IMR-90 (cell line): ENCODE measurements around the gene WNT2B. TPM values are rescaled to one million over a fixed set of nuclear protein-coding genes. Genes with fewer than 3 reads are reported as not detected.

Source experiments
- ATAC-seq: fragments of 200-7000 bp; cut with Tn5 transposase; 2 replicates; pipeline ENCODE4 v1.9.1; 2020; ENCODE audit warnings: low read depth, mild to moderate bottlenecking, moderate library complexity
- BruUV-seq: library from RNA; stranded (reverse); fragments of 400-500 nt; replicated peaks from 2 replicates; lab custom pipeline; 2021; lab: Mats Ljungman, UMichigan
- CTCF ChIA-PET: fragments of 300-600 bp; formaldehyde crosslinking; extraction: SDS; loops from one replicate; lab custom pipeline; 2021; ENCODE audit warnings: antibody characterized with exemption; lab: Yijun Ruan, JAX
- POLR2A ChIA-PET: fragments of 300-600 bp; sonication (Branson Sonifier 250); formaldehyde crosslinking; loops from one replicate; lab custom pipeline; 2022; ENCODE audit warnings: antibody characterized with exemption; ENCODE audit not compliant: unreplicated experiment; lab: Charles Lee
- DNase-seq: peaks from one replicate; pipeline ENCODE4 v3.0.0; 2013
- H2AFZ ChIP-seq: replicated peaks from 2 replicates; pipeline ENCODE3; 2013; ENCODE audit warnings: low read length, mild to moderate bottlenecking; ENCODE audit not compliant: poor library complexity
- H2AK5ac ChIP-seq: 2 replicates; pipeline ENCODE4 v1.6.1; 2013; ENCODE audit warnings: low read depth, low read length, inconsistent platforms
- H2AK9ac ChIP-seq: replicated peaks from 2 replicates; pipeline ENCODE3; 2013; ENCODE audit warnings: mild to moderate bottlenecking, low read depth, low read length, moderate library complexity; ENCODE audit not compliant: poor library complexity
- H2BK120ac ChIP-seq: 2 replicates; pipeline ENCODE4 v1.6.1; 2013; ENCODE audit warnings: low read depth, low read length, inconsistent platforms
- H2BK15ac ChIP-seq: 3 replicates; pipeline ENCODE4 v1.6.1; 2013; ENCODE audit warnings: low read depth, low read length, inconsistent platforms
- H2BK20ac ChIP-seq: 2 replicates; pipeline ENCODE4 v1.6.1; 2013; ENCODE audit warnings: low read depth, mild to moderate bottlenecking, inconsistent platforms, low read length, moderate library complexity
- H2BK5ac ChIP-seq: 2 replicates; pipeline ENCODE4 v1.6.1; 2013; ENCODE audit warnings: mild to moderate bottlenecking, low read depth, low read length, inconsistent platforms; ENCODE audit not compliant: poor library complexity, severe bottlenecking
- H3K14ac ChIP-seq: replicated peaks from 2 replicates; pipeline ENCODE4 v1.6.1; 2013; ENCODE audit warnings: low read depth, low read length, inconsistent platforms
- H3K18ac ChIP-seq: 2 replicates; pipeline ENCODE4 v1.6.1; 2013; ENCODE audit warnings: low read depth, low read length, control low read depth
- H3K23ac ChIP-seq: 2 replicates; pipeline ENCODE4 v1.6.1; 2013; ENCODE audit warnings: low read depth, low read length, inconsistent platforms
- H3K27ac ChIP-seq: 2 replicates; pipeline ENCODE4 v1.5.1; 2013; ENCODE audit warnings: mild to moderate bottlenecking, control low read depth, low read length; ENCODE audit not compliant: insufficient read depth
- H3K27me3 ChIP-seq: 2 replicates; pipeline ENCODE4 v1.6.1; 2013; ENCODE audit warnings: low read length; ENCODE audit not compliant: control insufficient read depth, insufficient read depth
- H3K36me3 ChIP-seq: 2 replicates; pipeline ENCODE4 v1.6.1; 2013; ENCODE audit warnings: low read length, mixed read lengths; ENCODE audit not compliant: control insufficient read depth, insufficient read depth
- H3K4ac ChIP-seq: 2 replicates; pipeline ENCODE4 v1.6.1; 2013; ENCODE audit warnings: low read depth, low read length, inconsistent platforms
- H3K4me1 ChIP-seq: 2 replicates; pipeline ENCODE4 v1.6.1; 2013; ENCODE audit warnings: low read length, mixed read lengths; ENCODE audit not compliant: control insufficient read depth, insufficient read depth
- H3K4me2 ChIP-seq: 2 replicates; pipeline ENCODE4 v1.6.1; 2013; ENCODE audit warnings: low read depth, mild to moderate bottlenecking, control low read depth, low read length, moderate library complexity
- H3K4me3 ChIP-seq: 2 replicates; pipeline ENCODE4 v1.5.1; 2013; ENCODE audit warnings: low read depth, mild to moderate bottlenecking, control low read depth, low read length, moderate library complexity; ENCODE audit not compliant: insufficient read depth
- H3K56ac ChIP-seq: 2 replicates; pipeline ENCODE4 v1.6.1; 2013; ENCODE audit warnings: low read length, inconsistent platforms; ENCODE audit not compliant: insufficient read depth; ENCODE audit errors: extremely low read depth
- H3K79me1 ChIP-seq, 2 experiments: 2 replicates each; pipeline ENCODE4 v1.6.1; 2013; ENCODE audit warnings: low read length in 2 of 2, inconsistent platforms in 1 of 2, low read depth in 1 of 2
- H3K9ac ChIP-seq: 2 replicates; pipeline ENCODE4 v1.6.1; 2013; ENCODE audit warnings: low read depth, low read length, control low read depth
- H3K9me1 ChIP-seq: 2 replicates; pipeline ENCODE4 v1.6.1; 2013; ENCODE audit warnings: low read length, inconsistent platforms; ENCODE audit not compliant: insufficient read depth
- H3K9me3 ChIP-seq: 2 replicates; pipeline ENCODE4 v1.6.1; 2013; ENCODE audit warnings: low read length; ENCODE audit not compliant: control insufficient read depth, insufficient read depth
- H4K20me1 ChIP-seq: 2 replicates; pipeline ENCODE4 v1.6.1; 2013; ENCODE audit warnings: low read length, inconsistent platforms; ENCODE audit not compliant: insufficient read depth
- H4K5ac ChIP-seq: 2 replicates; pipeline ENCODE4 v1.6.1; 2013; ENCODE audit warnings: mild to moderate bottlenecking, low read depth, low read length, control low read depth
- H4K8ac ChIP-seq, 2 experiments: 2 replicates each; pipeline ENCODE4 v1.6.1; 2013; ENCODE audit warnings: low read depth in 2 of 2, low read length in 2 of 2, control low read depth in 1 of 2, inconsistent platforms in 1 of 2
- H4K91ac ChIP-seq: 2 replicates; pipeline ENCODE4 v1.6.1; 2013; ENCODE audit warnings: low read depth, low read length, inconsistent platforms; ENCODE audit not compliant: insufficient read depth
- BHLHE40 ChIP-seq: fragments of 150-350 bp; IDR thresholded peaks from 2 replicates; pipeline ENCODE4 v1.6.1; 2016; ENCODE audit warnings: mild to moderate bottlenecking, low read depth, low read length
- CHD1 ChIP-seq: IDR thresholded peaks from 2 replicates; pipeline ENCODE4 v1.6.1; 2012; ENCODE audit warnings: low read depth, low read length, improper control_type of control experiment
- FOS ChIP-seq: fragments of 150-350 bp; IDR thresholded peaks from 2 replicates; pipeline ENCODE4 v1.6.1; 2016; ENCODE audit warnings: low read depth, low read length
- MAFK ChIP-seq: IDR thresholded peaks from 2 replicates; pipeline ENCODE4 v1.6.1; 2012; ENCODE audit warnings: low read depth, low read length, improper control_type of control experiment
- MAZ ChIP-seq: IDR thresholded peaks from 2 replicates; pipeline ENCODE4 v1.6.1; 2012; ENCODE audit warnings: low read depth, mild to moderate bottlenecking, low read length, improper control_type of control experiment, moderate library complexity, borderline replicate concordance
- MXI1 ChIP-seq: IDR thresholded peaks from 2 replicates; pipeline ENCODE4 v1.6.1; 2012; ENCODE audit warnings: low read depth, mild to moderate bottlenecking, low read length, moderate library complexity, borderline replicate concordance
- POLR2A ChIP-seq: IDR thresholded peaks from 2 replicates; pipeline ENCODE4 v1.6.1; 2012; ENCODE audit warnings: mild to moderate bottlenecking, low read depth, low read length
- RAD21 ChIP-seq: IDR thresholded peaks from 2 replicates; pipeline ENCODE4 v1.6.1; 2012; ENCODE audit warnings: low read length, improper control_type of control experiment
- RCOR1 ChIP-seq: IDR thresholded peaks from 2 replicates; pipeline ENCODE4 v1.6.1; 2012; ENCODE audit warnings: mild to moderate bottlenecking, low read length, improper control_type of control experiment; ENCODE audit not compliant: insufficient replicate concordance
- RFX5 ChIP-seq: IDR thresholded peaks from 2 replicates; pipeline ENCODE4 v1.8.0; 2012; ENCODE audit warnings: low read depth, mild to moderate bottlenecking, low read length, moderate library complexity
- SMC3 ChIP-seq: fragments of 150-350 bp; IDR thresholded peaks from 2 replicates; pipeline ENCODE4 v1.6.1; 2016; ENCODE audit warnings: low read depth, mild to moderate bottlenecking, antibody characterized with exemption, low read length, moderate library complexity
- WGBS, 2 experiments: methylation state at CpG; one replicate each; pipeline versions ENCODE4 v1.1.5 to v1.1.7; 2013; ENCODE audit warnings: missing lambda C conversion rate in 2 of 2; ENCODE audit not compliant: insufficient read length in 1 of 2; ENCODE audit errors: extremely low coverage in 2 of 2; 5-methylcytosine and 5-hydroxymethylcytosine counted together
- dilution Hi-C: fragments of 300-500 bp; cut with HindIII; formaldehyde crosslinking; loops from one replicate; pipeline ENCODE4 v1.14.3; 2018; ENCODE audit warnings: low sequenced_read_pairs; ENCODE audit not compliant: unreplicated experiment
- in situ Hi-C: fragments of 300-500 bp; cut with MboI; formaldehyde crosslinking; loops from 3 replicates; pipeline ENCODE4 v1.14.3; 2019; ENCODE audit warnings: low sequenced_read_pairs, inconsistent platforms, mixed read lengths
- intact Hi-C: fragments of 100-400 bp; cut with micrococcal nuclease; formaldehyde crosslinking; loops from 2 replicates; pipeline ENCODE4 v1.10.0; 2022
- polyA plus RNA-seq, 3 experiments: library from polyadenylated mRNA; depleted of rRNA; stranded (reverse); fragments of >200 nt; gene quantifications; 2 replicates each; pipeline ENCODE4 v1.2.3, GENCODE V29; 2012; ENCODE audit warnings: low replicate concordance in 1 of 3
- total RNA-seq: library from RNA; depleted of rRNA; stranded (reverse); fragments of >200 nt; gene quantifications from 2 replicates; pipeline ENCODE4 v1.2.3, GENCODE V29; 2012
- TF ChIP-seq, protein P1 (sequence below): fragments of 150-350 bp; IDR thresholded peaks from 2 replicates; pipeline ENCODE4 v1.6.1; 2017; ENCODE audit warnings: mild to moderate bottlenecking, antibody characterized with exemption, low read length, low read depth
- TF ChIP-seq, protein P2 (sequence below): conservative IDR thresholded peaks from 2 replicates; pipeline ENCODE4 v1.5.1; 2012; ENCODE audit warnings: mild to moderate bottlenecking, low read depth, low read length, improper control_type of control experiment
- TF ChIP-seq, protein P3 (sequence below): fragments of 150-350 bp; IDR thresholded peaks from 2 replicates; pipeline ENCODE4 v1.6.1; 2016; ENCODE audit warnings: low read depth, mild to moderate bottlenecking, low read length, moderate library complexity, borderline replicate concordance

WNT2B gene
- total and polyA plus RNA-seq, 2 of the 4 experiments (the other 2 are of a cell fraction), result 0.50 to 0.54 TPM

DNA sequence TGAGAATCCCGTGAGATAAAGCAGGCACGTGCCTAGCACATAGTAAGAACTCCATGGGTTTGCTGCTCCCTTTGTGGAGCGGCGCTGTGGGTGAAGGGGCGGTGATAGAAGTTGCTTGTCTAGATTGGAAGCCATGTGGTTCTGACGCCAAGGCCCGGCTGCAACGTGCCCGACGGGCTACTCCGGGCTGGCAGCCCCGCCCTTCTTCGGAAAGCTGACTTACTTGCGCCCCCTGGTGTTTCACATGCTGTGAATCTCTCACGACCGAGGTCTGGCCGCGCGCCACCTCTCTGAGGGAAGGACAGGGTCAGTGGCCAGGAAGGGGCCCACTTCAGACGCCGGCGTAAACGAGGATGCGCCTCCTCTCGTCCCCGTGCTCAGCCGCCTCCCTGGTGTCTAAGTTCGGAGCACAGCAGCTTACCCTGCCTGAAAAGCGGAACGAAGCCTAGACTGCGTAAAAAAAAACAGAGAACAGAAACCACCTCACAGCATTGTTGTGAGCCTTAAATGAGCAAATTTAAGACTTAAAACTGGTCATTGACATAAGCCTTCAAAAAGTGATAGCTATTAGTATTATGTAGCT, 42.6 kb upstream of the WNT2B start:
- Histone ChIP-seq H3K4ac (peak overlapping the region; percentile 90), H3K4me2 (peak overlapping the region; percentile 67), H3K79me1 (peaks cover 6 to 29% of the 10 kb centered on the region in 2 experiments; a peak in 3 of 4 replicates), H3K36me3 (no peaks in the 10 kb centered on the region), H2BK5ac (peak overlapping the region; percentile 94), H3K4me3 (peak overlapping the region; percentile 26), H3K27me3 (no peaks in the 10 kb centered on the region), H4K8ac (peak overlapping the region; percentile 74 to 89), H4K5ac (peak overlapping the region; percentile 35; the same call in 1 of the 2 replicates), H3K4me1 (peaks cover 13% of the 10 kb centered on the region), H2AK9ac (peak overlapping the region; percentile 95), H2AFZ (peak overlapping the region; percentile 88), H4K91ac (peak overlapping the region; percentile 91), H3K23ac (peak overlapping the region; percentile 88; the same call in 1 of the 2 replicates), H2BK20ac (peak overlapping the region; percentile 84), H2BK120ac (peak overlapping the region; percentile 84), H3K9me3 (no peaks in the 10 kb centered on the region), H2BK15ac (peak overlapping the region; percentile 80; the same call in 2 of the 3 replicates), H3K9ac (peak overlapping the region; percentile 61), H4K20me1 (no peaks in the 10 kb centered on the region), H3K14ac (peak overlapping the region; percentile 89), H3K56ac (0 out of 2 replicates have a peak overlapping the region, but pooled peaks have one; percentile 55), H3K27ac (peak overlapping the region; percentile 41), H2AK5ac (peak overlapping the region; percentile 84), H3K9me1 (peaks cover 22% of the 10 kb centered on the region), H3K18ac (peak overlapping the region; percentile 43)
- ATAC-seq, result peak; percentile 85
- ChIA-PET POLR2A (interaction anchor here (0.5 to 1.0 kb wide), 2 partner anchors 37 to 131 kb away, joined by 3 to 5 read pairs; no protein-coding TSS in a partner anchor), CTCF (interaction anchor here (0.5 to 2.4 kb wide), 15 partner anchors 10 to 695 kb away, joined by 3 to 14 read pairs (median 3); partner anchors contain the start of gene CTTNBP2NL)
- peak; percentile 94 for DNase-seq
- WGBS, 2 experiments, result 1% methylated on average over 16 of the region's 31 CpGs; no CpG with 5 or more reads in 1 of the 2 experiments
- in situ Hi-C loops (no loop called here), intact Hi-C loops (loop anchor here (1.0 to 10.0 kb wide), 3 partner anchors 72 to 239 kb away; partner anchors contain the start of gene RHOC), dilution Hi-C loops (no loop called here)
- BruUV-seq, result no TSS peak
- TF ChIP-seq MAZ, result peak; percentile 100
- TF ChIP-seq, protein P1, sequence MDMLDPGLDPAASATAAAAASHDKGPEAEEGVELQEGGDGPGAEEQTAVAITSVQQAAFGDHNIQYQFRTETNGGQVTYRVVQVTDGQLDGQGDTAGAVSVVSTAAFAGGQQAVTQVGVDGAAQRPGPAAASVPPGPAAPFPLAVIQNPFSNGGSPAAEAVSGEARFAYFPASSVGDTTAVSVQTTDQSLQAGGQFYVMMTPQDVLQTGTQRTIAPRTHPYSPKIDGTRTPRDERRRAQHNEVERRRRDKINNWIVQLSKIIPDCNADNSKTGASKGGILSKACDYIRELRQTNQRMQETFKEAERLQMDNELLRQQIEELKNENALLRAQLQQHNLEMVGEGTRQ, result peak; percentile 61
- TF ChIP-seq RAD21, result peak; percentile 81
- TF ChIP-seq, protein P2, sequence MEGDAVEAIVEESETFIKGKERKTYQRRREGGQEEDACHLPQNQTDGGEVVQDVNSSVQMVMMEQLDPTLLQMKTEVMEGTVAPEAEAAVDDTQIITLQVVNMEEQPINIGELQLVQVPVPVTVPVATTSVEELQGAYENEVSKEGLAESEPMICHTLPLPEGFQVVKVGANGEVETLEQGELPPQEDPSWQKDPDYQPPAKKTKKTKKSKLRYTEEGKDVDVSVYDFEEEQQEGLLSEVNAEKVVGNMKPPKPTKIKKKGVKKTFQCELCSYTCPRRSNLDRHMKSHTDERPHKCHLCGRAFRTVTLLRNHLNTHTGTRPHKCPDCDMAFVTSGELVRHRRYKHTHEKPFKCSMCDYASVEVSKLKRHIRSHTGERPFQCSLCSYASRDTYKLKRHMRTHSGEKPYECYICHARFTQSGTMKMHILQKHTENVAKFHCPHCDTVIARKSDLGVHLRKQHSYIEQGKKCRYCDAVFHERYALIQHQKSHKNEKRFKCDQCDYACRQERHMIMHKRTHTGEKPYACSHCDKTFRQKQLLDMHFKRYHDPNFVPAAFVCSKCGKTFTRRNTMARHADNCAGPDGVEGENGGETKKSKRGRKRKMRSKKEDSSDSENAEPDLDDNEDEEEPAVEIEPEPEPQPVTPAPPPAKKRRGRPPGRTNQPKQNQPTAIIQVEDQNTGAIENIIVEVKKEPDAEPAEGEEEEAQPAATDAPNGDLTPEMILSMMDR, result peak; percentile 87
- 0 out of 2 replicates have a peak, but pooled peaks have one; percentile 12 for TF ChIP-seq POLR2A
- no peak for TF ChIP-seq RCOR1
- TF ChIP-seq CHD1, result no peak
- TF ChIP-seq, protein P3, sequence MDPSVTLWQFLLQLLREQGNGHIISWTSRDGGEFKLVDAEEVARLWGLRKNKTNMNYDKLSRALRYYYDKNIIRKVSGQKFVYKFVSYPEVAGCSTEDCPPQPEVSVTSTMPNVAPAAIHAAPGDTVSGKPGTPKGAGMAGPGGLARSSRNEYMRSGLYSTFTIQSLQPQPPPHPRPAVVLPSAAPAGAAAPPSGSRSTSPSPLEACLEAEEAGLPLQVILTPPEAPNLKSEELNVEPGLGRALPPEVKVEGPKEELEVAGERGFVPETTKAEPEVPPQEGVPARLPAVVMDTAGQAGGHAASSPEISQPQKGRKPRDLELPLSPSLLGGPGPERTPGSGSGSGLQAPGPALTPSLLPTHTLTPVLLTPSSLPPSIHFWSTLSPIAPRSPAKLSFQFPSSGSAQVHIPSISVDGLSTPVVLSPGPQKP, result no peak
- no peak for TF ChIP-seq MAFK
- no peak for TF ChIP-seq RFX5
- peak; percentile 89 for TF ChIP-seq BHLHE40
- peak; percentile 100 for TF ChIP-seq MXI1
- TF ChIP-seq FOS, result 0 out of 2 replicates have a peak, but pooled peaks have one; percentile 7
- TF ChIP-seq SMC3, result peak; percentile 94
